ENCODE results near the gene BRCA1.
"Not testable (repeated sequence)": the region's sequence is repeated elsewhere in the genome, so short reads cannot be mapped to it uniquely, and the experiment has no call there.

DNA sequence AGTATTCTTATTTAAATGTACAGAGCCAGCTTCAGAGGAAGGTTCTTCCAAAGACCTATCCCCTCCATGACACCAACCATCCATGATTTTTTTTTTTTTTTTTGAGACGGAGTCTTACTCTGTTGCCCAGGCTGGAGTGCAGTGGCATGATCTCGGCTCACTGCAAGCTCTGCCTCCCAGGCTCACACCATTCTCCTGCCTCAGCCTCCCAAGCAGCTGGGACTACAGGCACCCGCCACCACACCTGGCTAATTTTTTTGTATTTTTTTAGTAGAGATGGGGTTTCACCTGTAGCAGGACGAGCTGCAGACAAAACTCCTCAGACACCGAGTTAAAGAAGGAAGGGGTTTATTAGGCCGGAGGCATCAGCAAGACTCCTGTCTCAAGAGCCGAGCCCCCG, 34.8 kb upstream of the BRCA1 start:
- not testable (repeated sequence) for TF ChIP-seq POLR2AphosphoS5 (IDR thresholded peaks at IDR 0.05)
- TF ChIP-seq, protein P1, sequence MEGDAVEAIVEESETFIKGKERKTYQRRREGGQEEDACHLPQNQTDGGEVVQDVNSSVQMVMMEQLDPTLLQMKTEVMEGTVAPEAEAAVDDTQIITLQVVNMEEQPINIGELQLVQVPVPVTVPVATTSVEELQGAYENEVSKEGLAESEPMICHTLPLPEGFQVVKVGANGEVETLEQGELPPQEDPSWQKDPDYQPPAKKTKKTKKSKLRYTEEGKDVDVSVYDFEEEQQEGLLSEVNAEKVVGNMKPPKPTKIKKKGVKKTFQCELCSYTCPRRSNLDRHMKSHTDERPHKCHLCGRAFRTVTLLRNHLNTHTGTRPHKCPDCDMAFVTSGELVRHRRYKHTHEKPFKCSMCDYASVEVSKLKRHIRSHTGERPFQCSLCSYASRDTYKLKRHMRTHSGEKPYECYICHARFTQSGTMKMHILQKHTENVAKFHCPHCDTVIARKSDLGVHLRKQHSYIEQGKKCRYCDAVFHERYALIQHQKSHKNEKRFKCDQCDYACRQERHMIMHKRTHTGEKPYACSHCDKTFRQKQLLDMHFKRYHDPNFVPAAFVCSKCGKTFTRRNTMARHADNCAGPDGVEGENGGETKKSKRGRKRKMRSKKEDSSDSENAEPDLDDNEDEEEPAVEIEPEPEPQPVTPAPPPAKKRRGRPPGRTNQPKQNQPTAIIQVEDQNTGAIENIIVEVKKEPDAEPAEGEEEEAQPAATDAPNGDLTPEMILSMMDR (IDR thresholded peaks at IDR 0.05) = not testable (repeated sequence)

Data from transverse colon (tissue), 4 donors.